Right renal cortex interstitium (tissue), 3 donors: ENCODE measurements around the gene CLDN34. TPM values are rescaled to one million over a fixed set of nuclear protein-coding genes. Genes with fewer than 3 reads are reported as not detected.

ENCODE experiments used
- DNase-seq, 3 donors: peaks; one replicate each; pipeline ENCODE4 v3.0.0-alpha.2; 2013; ENCODE audit warnings: low read depth in 3 of 3, low spot score in 2 of 3
- polyA plus RNA-seq, 3 donors: library from polyadenylated mRNA; unstranded; fragments of 120-200 nt; gene quantifications; one replicate each; pipeline ENCODE4 v1.2.1, GENCODE V29; 2013; ENCODE audit not compliant: insufficient read length in 3 of 3

CLDN34 gene
- polyA plus RNA-seq, result under 1 TPM in 1 of 3 donors, not detected in 2; 0.12 TPM

- no peak for DNase-seq
These were observed at the start of gene CLDN34 for GRCh38 chrX:9966775-9967408. CLDN34 (plus strand) TSS chrX:9967358; CDS start chrX:9967358, 0 bp downstream.

GRCh38 chrX:9917861-9918260 is 49.3 kb upstream of the CLDN34 start:
- DNase-seq, result no peak

GRCh38 chrX:9919632-9920172 is 47.5 kb upstream of the CLDN34 start:
- no peak for DNase-seq

GRCh38 chrX:9921407-9921806 is 45.8 kb upstream of the CLDN34 start:
- DNase-seq, result no peak

GRCh38 chrX:9923357-9923756 is 43.8 kb upstream of the CLDN34 start:
- DNase-seq, result no peak

- no peak for DNase-seq
These were observed 41.2 kb upstream of the CLDN34 start for GRCh38 chrX:9926002-9926401.

- no peak for DNase-seq
These were observed 39.3 kb upstream of the CLDN34 start for GRCh38 chrX:9927698-9928482.

- DNase-seq, result no peak
These were observed 31.7 kb upstream of the CLDN34 start for GRCh38 chrX:9935436-9935835.

GRCh38 chrX:9937761-9938160 is 29.4 kb upstream of the CLDN34 start:
- no peak for DNase-seq

- no peak for DNase-seq
These were observed 28.6 kb upstream of the CLDN34 start for GRCh38 chrX:9938516-9938915.

- no peak for DNase-seq
These were observed 26.7 kb upstream of the CLDN34 start for GRCh38 chrX:9940421-9940820.

GRCh38 chrX:9942086-9942485 is 25.1 kb upstream of the CLDN34 start:
- DNase-seq, result no peak

- DNase-seq, result no peak
These were observed 23.7 kb upstream of the CLDN34 start for GRCh38 chrX:9943420-9943819.

- no peak for DNase-seq
These were observed 19.9 kb upstream of the CLDN34 start for GRCh38 chrX:9947131-9947794.

- DNase-seq, result no peak
These were observed 18.8 kb upstream of the CLDN34 start for GRCh38 chrX:9948406-9948805.

- DNase-seq, result no peak
These were observed 14.9 kb upstream of the CLDN34 start for GRCh38 chrX:9952300-9952699.

GRCh38 chrX:9953396-9953795 is 13.8 kb upstream of the CLDN34 start:
- no peak for DNase-seq

- DNase-seq, result no peak
These were observed 11.7 kb upstream of the CLDN34 start for GRCh38 chrX:9955506-9955905.

- no peak for DNase-seq
These were observed 9.4 kb upstream of the CLDN34 start for GRCh38 chrX:9957743-9958142.

- no peak for DNase-seq
These were observed 9.0 kb upstream of the CLDN34 start for GRCh38 chrX:9958183-9958582.

- DNase-seq, result no peak
These were observed 5.4 kb upstream of the CLDN34 start for GRCh38 chrX:9961750-9962149.
